Testis (tissue), 3 donors: ENCODE data around the gene RPAIN. TPM values are rescaled to one million over a fixed set of nuclear protein-coding genes. Genes with fewer than 3 reads are reported as not detected.
A peak's percentile ranks its signal among the peaks of the same experiment; 100 is the strongest.

ENCODE experiments used
- DNase-seq: peaks from one replicate; pipeline ENCODE4 v3.0.0-alpha.2; 2019
- H3K27ac ChIP-seq, 2 donors: fragments of 200-600 bp; sonication (generic); one replicate each; pipeline ENCODE4 v1.5.1; 2019
- H3K27me3 ChIP-seq: fragments of 200-600 bp; sonication (generic); one replicate; pipeline ENCODE4 v1.5.1; 2019
- H3K36me3 ChIP-seq: fragments of 200-600 bp; sonication (generic); one replicate; pipeline ENCODE4 v1.5.1; 2017; ENCODE audit warnings: low read depth; ENCODE audit errors: missing control alignments
- H3K4me1 ChIP-seq: fragments of 200-600 bp; sonication (generic); one replicate; pipeline ENCODE4 v1.5.1; 2019
- H3K4me3 ChIP-seq, 2 donors: fragments of 200-600 bp; sonication (generic); one replicate each; pipeline ENCODE4 v1.5.1; 2017 to 2019
- H3K9me3 ChIP-seq: fragments of 200-600 bp; sonication (generic); one replicate; pipeline ENCODE4 v1.5.1; 2017
- POLR2A ChIP-seq: fragments of 450-650 bp; IDR thresholded peaks from one replicate; pipeline ENCODE4 v1.6.1; 2017; ENCODE audit warnings: antibody characterized with exemption, mild to moderate bottlenecking, moderate library complexity
- WGBS, 2 donors: methylation state at CpG; one replicate each; pipeline ENCODE4 v1.1.5; 2018; 5-methylcytosine and 5-hydroxymethylcytosine counted together
- intact Hi-C: fragments of 100-400 bp; cut with DNase I; formaldehyde crosslinking; loops from one replicate; pipeline ENCODE4 v1.15.1; 2023; ENCODE audit warnings: low total_unique reads
- polyA plus RNA-seq: library from polyadenylated mRNA; stranded (reverse); fragments of 350-450 nt; fragmentation: Illumina TruSeq; extraction: RNeasy Lipid Tissue Mini Kit (QIAGEN cat#74804); gene quantifications from one replicate; pipeline ENCODE4 v1.2.3, GENCODE V29; 2014; ENCODE audit warnings: low read depth, low replicate concordance; ENCODE audit not compliant: insufficient read depth
- total RNA-seq, 2 donors: library from RNA; depleted of rRNA; stranded (reverse); fragments of >200 nt; gene quantifications; one replicate each; pipeline ENCODE4 v1.2.3, GENCODE V29; 2016
- TF ChIP-seq, protein P1 (sequence below), 3 experiments: fragments of 450-650 bp in 2 of 3; fragments of 200-600 bp in 1 of 3; sonication (generic) in 1 of 3; IDR thresholded peaks; one replicate each; pipeline ENCODE4 v1.5.1; 2016 to 2019; ENCODE audit warnings: antibody characterized with exemption in 3 of 3, mild to moderate bottlenecking in 2 of 3, moderate library complexity in 1 of 3

The RPAIN gene
- total and polyA plus RNA-seq, 3 donors from 2014 or later: 35.8 to 60.0 (median 52.1) TPM

DNA sequence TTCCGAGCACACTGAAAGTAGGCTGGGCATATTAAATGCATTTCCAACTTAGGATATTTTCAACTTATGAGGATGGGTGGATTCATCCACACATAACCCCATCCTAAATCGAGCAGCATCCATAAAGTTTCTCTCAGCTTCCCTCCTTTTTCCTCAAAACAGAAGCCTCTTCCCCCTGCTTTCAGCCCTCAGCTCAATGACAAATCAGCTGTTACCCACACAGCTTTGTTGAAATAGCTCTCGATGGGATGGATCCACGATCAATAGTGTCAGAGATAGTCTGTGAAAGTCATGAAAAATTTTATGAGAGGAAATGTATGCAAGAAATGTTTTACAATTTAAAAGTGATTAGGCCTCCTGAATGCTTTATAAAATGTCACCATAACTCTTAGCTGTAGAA is 46.3 kb downstream of the RPAIN start:
- intact Hi-C loops: no loop called here
- peaks cover 10% of the 10 kb centered on the region for H3K4me1 ChIP-seq
- DNase-seq: no peak
- TF ChIP-seq, protein P1, sequence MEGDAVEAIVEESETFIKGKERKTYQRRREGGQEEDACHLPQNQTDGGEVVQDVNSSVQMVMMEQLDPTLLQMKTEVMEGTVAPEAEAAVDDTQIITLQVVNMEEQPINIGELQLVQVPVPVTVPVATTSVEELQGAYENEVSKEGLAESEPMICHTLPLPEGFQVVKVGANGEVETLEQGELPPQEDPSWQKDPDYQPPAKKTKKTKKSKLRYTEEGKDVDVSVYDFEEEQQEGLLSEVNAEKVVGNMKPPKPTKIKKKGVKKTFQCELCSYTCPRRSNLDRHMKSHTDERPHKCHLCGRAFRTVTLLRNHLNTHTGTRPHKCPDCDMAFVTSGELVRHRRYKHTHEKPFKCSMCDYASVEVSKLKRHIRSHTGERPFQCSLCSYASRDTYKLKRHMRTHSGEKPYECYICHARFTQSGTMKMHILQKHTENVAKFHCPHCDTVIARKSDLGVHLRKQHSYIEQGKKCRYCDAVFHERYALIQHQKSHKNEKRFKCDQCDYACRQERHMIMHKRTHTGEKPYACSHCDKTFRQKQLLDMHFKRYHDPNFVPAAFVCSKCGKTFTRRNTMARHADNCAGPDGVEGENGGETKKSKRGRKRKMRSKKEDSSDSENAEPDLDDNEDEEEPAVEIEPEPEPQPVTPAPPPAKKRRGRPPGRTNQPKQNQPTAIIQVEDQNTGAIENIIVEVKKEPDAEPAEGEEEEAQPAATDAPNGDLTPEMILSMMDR (IDR thresholded peaks at IDR 0.05): no peak
- no peak for TF ChIP-seq POLR2A
- 94 to 95% methylated on average over 4 of the region's 4 CpGs for WGBS, 2 donors
- H3K4me3 ChIP-seq: no peak overlapping the region
- H3K9me3 ChIP-seq: no peaks in the 10 kb centered on the region
- no peaks in the 10 kb centered on the region for H3K36me3 ChIP-seq
- H3K27me3 ChIP-seq: no peaks in the 10 kb centered on the region
- no peak overlapping the region for H3K27ac ChIP-seq

- TF ChIP-seq, protein P1 (IDR thresholded peaks at IDR 0.05): no peak
- no peak for TF ChIP-seq POLR2A
- 3% methylated on average over 8 of the region's 8 CpGs for WGBS, 2 donors
- intact Hi-C loops: no loop called here
- H3K9me3 ChIP-seq: no peaks in the 10 kb centered on the region
- H3K4me3 ChIP-seq: peak overlapping the region; percentile 81 to 85
- H3K4me1 ChIP-seq: peaks cover 10% of the 10 kb centered on the region
- H3K27me3 ChIP-seq: no peaks in the 10 kb centered on the region
- DNase-seq: no peak
- no peaks in the 10 kb centered on the region for H3K36me3 ChIP-seq
- no peak overlapping the region for H3K27ac ChIP-seq
Observed at GRCh38 chr17:5467416-5467815, 47.4 kb downstream of the RPAIN start.

GRCh38 chr17:5468075-5468473 is 48.1 kb downstream of the RPAIN start:
- 0% methylated on average over 16 to 17 of the region's 17 CpGs for WGBS, 2 donors
- H3K27ac ChIP-seq: no peak overlapping the region
- no peaks in the 10 kb centered on the region for H3K36me3 ChIP-seq
- peaks cover 10% of the 10 kb centered on the region for H3K4me1 ChIP-seq
- TF ChIP-seq POLR2A: no peak
- TF ChIP-seq, protein P1 (IDR thresholded peaks at IDR 0.05): no peak
- peak; percentile 21 for DNase-seq
- peak overlapping the region; percentile 81 to 85 for H3K4me3 ChIP-seq
- H3K27me3 ChIP-seq: no peaks in the 10 kb centered on the region
- H3K9me3 ChIP-seq: no peaks in the 10 kb centered on the region
- intact Hi-C loops: no loop called here

DNA sequence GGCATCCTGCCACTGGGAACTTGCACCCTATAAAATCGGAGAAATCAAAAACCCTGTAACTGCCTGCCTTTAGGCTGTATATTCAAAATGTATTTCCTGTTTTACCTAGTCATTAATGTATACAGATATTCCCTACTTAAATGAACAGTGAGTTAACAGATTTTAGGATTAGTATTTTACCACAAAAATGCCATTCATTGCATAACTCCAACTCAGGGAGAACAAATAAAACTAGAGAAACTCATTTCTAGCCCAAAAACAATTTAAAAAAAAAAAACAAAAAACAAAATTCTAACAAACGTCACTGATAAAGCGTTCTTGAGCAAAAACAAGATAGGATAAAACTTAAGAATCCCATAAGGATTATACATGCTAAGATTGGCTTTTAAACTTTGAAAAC is 52.5 kb downstream of the RPAIN start:
- intact Hi-C loops: no loop called here
- Histone ChIP-seq H3K27ac (no peak overlapping the region), H3K36me3 (no peaks in the 10 kb centered on the region), H3K9me3 (no peaks in the 10 kb centered on the region), H3K27me3 (no peaks in the 10 kb centered on the region), H3K4me1 (peaks cover 3% of the 10 kb centered on the region), H3K4me3 (no peak overlapping the region)
- TF ChIP-seq, protein P1 (IDR thresholded peaks at IDR 0.05): no peak
- TF ChIP-seq POLR2A: no peak
- 81 to 84% methylated on average over 3 of the region's 3 CpGs for WGBS, 2 donors
- no peak for DNase-seq

- TF ChIP-seq POLR2A: no peak
- TF ChIP-seq, protein P1 (IDR thresholded peaks at IDR 0.05): no peak
- WGBS, 2 donors: 83 to 93% methylated on average over 2 of the region's 2 CpGs
- Histone ChIP-seq H3K9me3 (no peaks in the 10 kb centered on the region), H3K4me1 (no peaks in the 10 kb centered on the region), H3K27ac (no peak overlapping the region), H3K27me3 (no peaks in the 10 kb centered on the region), H3K36me3 (no peaks in the 10 kb centered on the region), H3K4me3 (no peak overlapping the region)
- no peak for DNase-seq
- intact Hi-C loops: no loop called here
Observed at GRCh38 chr17:5473906-5474305, 53.9 kb downstream of the RPAIN start.
